HepG2 (cell line): ENCODE measurements around the gene PPP1R15A. TPM values are rescaled to one million over a fixed set of nuclear protein-coding genes. Genes with fewer than 3 reads are reported as not detected.
A peak's percentile ranks its signal among the peaks of the same experiment; 100 is the strongest.

ENCODE experiments used
- ATAC-seq: fragments of 200-7000 bp; cut with Tn5 transposase; 3 replicates; pipeline ENCODE4 v1.9.1; 2020; ENCODE audit warnings: mild to moderate bottlenecking, moderate library complexity
- BruUV-seq: library from RNA; stranded (reverse); fragments of 400-500 nt; replicated peaks from 2 replicates; lab custom pipeline; 2021; lab: Mats Ljungman, UMichigan
- CTCF ChIA-PET: fragments of 300-600 bp; formaldehyde crosslinking; extraction: SDS; loops from one replicate; lab custom pipeline; 2021; ENCODE audit warnings: low total read pairs, inconsistent platforms, low intra/inter-chr PET ratio; lab: Yijun Ruan, JAX
- POLR2A ChIA-PET: fragments of 350-600 bp; sonication (Branson Sonifier 250); formaldehyde crosslinking; loops from one replicate; lab custom pipeline; 2020; ENCODE audit warnings: antibody characterized with exemption, inconsistent platforms; lab: Yijun Ruan, JAX
- DNase-seq: peaks from one replicate; pipeline ENCODE4 v3.0.0-alpha.2; 2015; ENCODE audit warnings: low spot score
- FAIRE-seq: peaks from 3 replicates; lab custom pipeline; 2011; peaks lifted over from hg19 to GRCh38; lab: Jason Lieb, UNC
- H2AFZ ChIP-seq: one replicate; pipeline ENCODE4 v1.6.1; 2011; ENCODE audit warnings: low read length, inconsistent platforms
- H3K27ac ChIP-seq: fragments of 300-600 bp; 3 replicates; pipeline ENCODE4 v1.8.0; 2011; ENCODE audit warnings: mixed run types, mild to moderate bottlenecking, mixed read lengths, low read length, inconsistent platforms; ENCODE audit not compliant: insufficient read depth; ENCODE audit errors: extremely low read length
- H3K27me3 ChIP-seq, 2 experiments: fragments of 200-600 bp in 1 of 2; 2 replicates in 1 of 2; 3 replicates in 1 of 2; pipeline versions ENCODE4 v1.6.0 to v1.8.0; 2011; ENCODE audit warnings: low read length in 2 of 2, mild to moderate bottlenecking in 2 of 2, moderate library complexity in 2 of 2, inconsistent platforms in 1 of 2; ENCODE audit not compliant: insufficient read depth in 2 of 2, control insufficient read depth in 1 of 2
- H3K36me3 ChIP-seq, 2 experiments: fragments of 200-600 bp in 1 of 2; replicated peaks in 1 of 2; 2 replicates in 1 of 2; 3 replicates in 1 of 2; pipeline versions ENCODE4 v1.5.1 to v1.8.0; 2011; ENCODE audit warnings: low read length in 2 of 2, inconsistent platforms in 1 of 2; ENCODE audit not compliant: insufficient read depth in 2 of 2, control insufficient read depth in 1 of 2
- H3K4me1 ChIP-seq: 2 replicates; pipeline ENCODE4 v1.5.1; 2012; ENCODE audit warnings: low read length, inconsistent platforms; ENCODE audit not compliant: insufficient read depth
- H3K4me2 ChIP-seq: 2 replicates; pipeline ENCODE4 v1.6.0; 2011; ENCODE audit warnings: low read depth, low read length, inconsistent platforms
- H3K4me3 ChIP-seq, 3 experiments: fragments of 200-600 bp in 1 of 3; sonication (generic), shearing (Covaris generic) in 1 of 3; replicated peaks in 1 of 3; 2 replicates each; pipeline ENCODE4 v1.5.1; 2011 to 2016; ENCODE audit warnings: low read length in 3 of 3, inconsistent platforms in 2 of 3, low read depth in 2 of 3, mild to moderate bottlenecking in 2 of 3, control low read depth in 1 of 3, mixed read lengths in 1 of 3; ENCODE audit not compliant: insufficient read depth in 1 of 3
- H3K79me2 ChIP-seq: one replicate; pipeline ENCODE4 v1.6.1; 2011; ENCODE audit warnings: low read length, inconsistent platforms; ENCODE audit not compliant: insufficient read depth
- H3K9ac ChIP-seq: 2 replicates; pipeline ENCODE4 v1.6.0; 2011; ENCODE audit warnings: mild to moderate bottlenecking, low read depth, low read length, inconsistent platforms; ENCODE audit not compliant: insufficient read depth
- H3K9me3 ChIP-seq: 2 replicates; pipeline ENCODE4 v1.5.1; 2012; ENCODE audit warnings: mild to moderate bottlenecking, low read length
- H4K20me1 ChIP-seq: 2 replicates; pipeline ENCODE4 v1.6.0; 2011; ENCODE audit warnings: inconsistent platforms, mild to moderate bottlenecking, low read length, moderate library complexity; ENCODE audit not compliant: insufficient read depth
- CREM ChIP-seq, 2 experiments: sonication (generic) in 1 of 2; formaldehyde crosslinking in 1 of 2; IDR thresholded peaks; 2 replicates each; pipeline versions ENCODE4 v1.4.0 to v1.6.1; 2016 to 2020; ENCODE audit warnings: antibody characterized with exemption in 1 of 2, mild to moderate bottlenecking in 1 of 2, missing genetic modification reagents in 1 of 2
- HCFC1 ChIP-seq: fragments of 150-350 bp; IDR thresholded peaks from 2 replicates; pipeline ENCODE4 v1.6.1; 2014; ENCODE audit warnings: low read depth, low read length
- MTA3 ChIP-seq: sonication (generic); formaldehyde crosslinking; IDR thresholded peaks from 2 replicates; pipeline ENCODE4 v1.4.0; 2020; ENCODE audit warnings: missing genetic modification reagents
- NR2C2 ChIP-seq: sonication (generic); formaldehyde crosslinking; IDR thresholded peaks from 2 replicates; pipeline ENCODE4 v1.4.0; 2020; ENCODE audit warnings: missing genetic modification reagents, mild to moderate bottlenecking, moderate library complexity, borderline replicate concordance
- SUZ12 ChIP-seq: fragments of 150-350 bp; IDR thresholded peaks from 2 replicates; pipeline ENCODE4 v1.6.1; 2014; ENCODE audit warnings: low read depth, low read length
- THAP11 ChIP-seq: IDR thresholded peaks from 2 replicates; pipeline ENCODE4 v1.6.1; 2016; ENCODE audit warnings: missing biosample characterization, missing genetic modification reagents
- ZKSCAN5 ChIP-seq: sonication (generic); formaldehyde crosslinking; IDR thresholded peaks from 2 replicates; pipeline ENCODE4 v1.5.1; 2020; ENCODE audit warnings: mild to moderate bottlenecking, missing genetic modification reagents
- ZNF143 ChIP-seq: sonication (generic); formaldehyde crosslinking; IDR thresholded peaks from 2 replicates; pipeline ENCODE4 v1.4.0; 2020; ENCODE audit warnings: missing genetic modification reagents
- WGBS: methylation state at CpG from one replicate; pipeline ENCODE4 v1.1.6; 2017; ENCODE audit warnings: low lambda C conversion rate; 5-methylcytosine and 5-hydroxymethylcytosine counted together
- in situ Hi-C: cut with HindIII; loops from 2 replicates; pipeline ENCODE4 v1.10.0; 2017; ENCODE audit warnings: low pct_unique_long_range_greater_than_20kb; ENCODE audit not compliant: extremely low pct_ligation_motif_present
- intact Hi-C: fragments of 100-400 bp; cut with micrococcal nuclease; formaldehyde crosslinking; loops from one replicate; pipeline ENCODE4 v1.10.0; 2022; ENCODE audit not compliant: unreplicated experiment
- polyA plus RNA-seq, 8 experiments: library from polyadenylated mRNA; depleted of rRNA in 3 of 8; stranded (reverse) in 7 of 8; unstranded in 1 of 8; fragments of >200 nt; fragmentation: Illumina TruSeq in 4 of 8; extraction: Trizol in 4 of 8; gene quantifications; 2 replicates each; pipeline versions ENCODE4 v1.2.1 to v1.2.3, GENCODE V29; 2011 to 2016; ENCODE audit warnings: low read depth in 4 of 8, missing spikeins in 1 of 8, mixed read lengths in 1 of 8; ENCODE audit not compliant: insufficient read depth in 1 of 8
- total RNA-seq, 5 experiments: library from RNA; depleted of rRNA; stranded (reverse); fragments of >200 nt; fragmentation: Illumina TruSeq; extraction: Trizol; gene quantifications; 2 replicates each; pipeline ENCODE4 v1.2.3, GENCODE V29; 2016; ENCODE audit warnings: low read depth in 1 of 5
- TF ChIP-seq, protein P1 (sequence below): sonication (generic); formaldehyde crosslinking; IDR thresholded peaks from 2 replicates; pipeline ENCODE4 v1.4.0; 2020; ENCODE audit warnings: missing genetic modification reagents
- TF ChIP-seq, protein P2 (sequence below): sonication (generic); formaldehyde crosslinking; IDR thresholded peaks from 2 replicates; pipeline ENCODE4 v1.4.0; 2020; ENCODE audit warnings: missing genetic modification reagents

The PPP1R15A gene
- total and polyA plus RNA-seq, 2 of the 13 experiments (the other 11 are each of a cell fraction or from before 2014, with no cell fraction given): 15.6 to 18.5 TPM

DNA sequence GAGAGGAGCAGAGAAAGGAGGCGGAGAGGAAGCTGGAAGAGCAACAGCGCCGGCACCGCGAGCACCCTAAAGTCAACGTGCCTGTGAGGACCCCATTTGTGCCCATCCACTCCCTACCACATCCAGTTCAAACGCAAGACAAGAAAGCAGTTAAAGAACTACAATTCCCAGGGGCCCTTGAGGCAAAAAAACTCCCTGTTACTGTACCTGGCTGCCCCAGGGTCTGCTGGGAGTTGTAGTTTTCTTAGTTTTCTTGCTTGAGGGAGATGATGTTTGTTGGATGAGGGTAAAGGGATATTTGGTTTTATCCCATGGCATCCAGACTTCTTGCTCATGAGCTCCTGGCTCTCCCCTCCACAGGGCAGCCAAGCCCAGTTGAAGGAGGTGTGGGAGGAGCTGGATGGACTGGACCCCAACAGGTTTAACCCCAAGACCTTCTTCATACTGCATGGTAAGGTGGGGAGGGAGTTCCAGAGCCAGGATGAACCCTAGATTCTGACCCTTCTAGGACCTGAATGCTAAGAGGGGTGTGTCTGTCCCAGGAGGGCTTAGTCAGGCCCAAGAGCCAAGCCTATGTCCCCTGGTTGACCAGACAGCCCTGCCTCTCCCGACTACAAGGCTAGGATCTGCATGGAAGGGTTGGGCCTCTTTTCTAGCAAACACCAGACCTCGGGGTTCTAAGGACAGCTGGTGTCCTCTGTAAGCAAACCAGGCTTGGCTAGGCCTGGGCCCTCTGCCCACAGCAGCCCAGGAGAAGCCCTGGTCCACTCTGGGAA lies 41.1 kb downstream of the PPP1R15A start:
- CTCF ChIA-PET: no interaction called here
- no peaks in the 10 kb centered on the region for H3K9me3 ChIP-seq
- no peak for DNase-seq
- H3K9ac ChIP-seq: no peak overlapping the region
- no peaks in the 10 kb centered on the region for H3K27me3 ChIP-seq
- H3K79me2 ChIP-seq: no peaks in the 10 kb centered on the region
- 96% methylated on average over 8 of the region's 9 CpGs for WGBS
- no peak overlapping the region for H2AFZ ChIP-seq
- no peaks in the 10 kb centered on the region for H4K20me1 ChIP-seq
- peak; percentile 35; the same call in 1 of the 3 replicates for ATAC-seq
- TF ChIP-seq SUZ12 (peak; percentile 66), HCFC1 (peak; percentile 81), MTA3 (CRISPR knock-in tag) (no peak), NR2C2 (CRISPR knock-in tag) (no peak), THAP11 (CRISPR knock-in tag) (peak; percentile 98), CREM (IDR thresholded peaks at IDR 0.05) (peak; percentile 38; the same call in 1 of the 2 replicates), CREM (CRISPR knock-in tag; IDR thresholded peaks at IDR 0.05) (no peak), ZKSCAN5 (no peak), ZNF143 (peak; percentile 91)
- TF ChIP-seq, protein P1, sequence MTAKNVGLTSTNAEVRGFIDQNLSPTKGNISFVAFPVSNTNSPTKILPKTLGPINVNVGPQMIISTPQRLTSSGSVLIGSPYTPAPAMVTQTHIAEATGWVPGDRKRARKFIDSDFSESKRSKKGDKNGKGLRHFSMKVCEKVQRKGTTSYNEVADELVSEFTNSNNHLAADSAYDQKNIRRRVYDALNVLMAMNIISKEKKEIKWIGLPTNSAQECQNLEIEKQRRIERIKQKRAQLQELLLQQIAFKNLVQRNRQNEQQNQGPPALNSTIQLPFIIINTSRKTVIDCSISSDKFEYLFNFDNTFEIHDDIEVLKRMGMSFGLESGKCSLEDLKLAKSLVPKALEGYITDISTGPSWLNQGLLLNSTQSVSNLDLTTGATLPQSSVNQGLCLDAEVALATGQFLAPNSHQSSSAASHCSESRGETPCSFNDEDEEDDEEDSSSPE (CRISPR knock-in tag): no peak
- TF ChIP-seq, protein P2, sequence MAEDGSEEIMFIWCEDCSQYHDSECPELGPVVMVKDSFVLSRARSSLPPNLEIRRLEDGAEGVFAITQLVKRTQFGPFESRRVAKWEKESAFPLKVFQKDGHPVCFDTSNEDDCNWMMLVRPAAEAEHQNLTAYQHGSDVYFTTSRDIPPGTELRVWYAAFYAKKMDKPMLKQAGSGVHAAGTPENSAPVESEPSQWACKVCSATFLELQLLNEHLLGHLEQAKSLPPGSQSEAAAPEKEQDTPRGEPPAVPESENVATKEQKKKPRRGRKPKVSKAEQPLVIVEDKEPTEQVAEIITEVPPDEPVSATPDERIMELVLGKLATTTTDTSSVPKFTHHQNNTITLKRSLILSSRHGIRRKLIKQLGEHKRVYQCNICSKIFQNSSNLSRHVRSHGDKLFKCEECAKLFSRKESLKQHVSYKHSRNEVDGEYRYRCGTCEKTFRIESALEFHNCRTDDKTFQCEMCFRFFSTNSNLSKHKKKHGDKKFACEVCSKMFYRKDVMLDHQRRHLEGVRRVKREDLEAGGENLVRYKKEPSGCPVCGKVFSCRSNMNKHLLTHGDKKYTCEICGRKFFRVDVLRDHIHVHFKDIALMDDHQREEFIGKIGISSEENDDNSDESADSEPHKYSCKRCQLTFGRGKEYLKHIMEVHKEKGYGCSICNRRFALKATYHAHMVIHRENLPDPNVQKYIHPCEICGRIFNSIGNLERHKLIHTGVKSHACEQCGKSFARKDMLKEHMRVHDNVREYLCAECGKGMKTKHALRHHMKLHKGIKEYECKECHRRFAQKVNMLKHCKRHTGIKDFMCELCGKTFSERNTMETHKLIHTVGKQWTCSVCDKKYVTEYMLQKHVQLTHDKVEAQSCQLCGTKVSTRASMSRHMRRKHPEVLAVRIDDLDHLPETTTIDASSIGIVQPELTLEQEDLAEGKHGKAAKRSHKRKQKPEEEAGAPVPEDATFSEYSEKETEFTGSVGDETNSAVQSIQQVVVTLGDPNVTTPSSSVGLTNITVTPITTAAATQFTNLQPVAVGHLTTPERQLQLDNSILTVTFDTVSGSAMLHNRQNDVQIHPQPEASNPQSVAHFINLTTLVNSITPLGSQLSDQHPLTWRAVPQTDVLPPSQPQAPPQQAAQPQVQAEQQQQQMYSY: no peak
- H3K4me1 ChIP-seq: peaks cover 7% of the 10 kb centered on the region
- H3K27ac ChIP-seq: no peak overlapping the region
- H3K36me3 ChIP-seq: peaks cover 18 to 64% of the 10 kb centered on the region in 2 experiments
- no peak for FAIRE-seq
- intact Hi-C loops: no loop called here
- H3K4me3 ChIP-seq: no peak overlapping the region
- H3K4me2 ChIP-seq: no peak overlapping the region
- POLR2A ChIA-PET: no interaction called here
- TSS peak; percentile 34 for BruUV-seq
- in situ Hi-C loops: no loop called here
